HG03039 (cell line): ENCODE measurements around the gene C2CD4C.
"Not testable (repeated sequence)": the region's sequence is repeated elsewhere in the genome, so short reads cannot be mapped to it uniquely, and the experiment has no call there.

Experiments
- ATAC-seq: cut with Tn5 transposase; IDR thresholded peaks from one replicate; pipeline ENCODE4 v1.9.1; 2021; ENCODE audit warnings: mild to moderate bottlenecking, moderate library complexity; ENCODE audit not compliant: unreplicated experiment

C2CD4C gene

DNA sequence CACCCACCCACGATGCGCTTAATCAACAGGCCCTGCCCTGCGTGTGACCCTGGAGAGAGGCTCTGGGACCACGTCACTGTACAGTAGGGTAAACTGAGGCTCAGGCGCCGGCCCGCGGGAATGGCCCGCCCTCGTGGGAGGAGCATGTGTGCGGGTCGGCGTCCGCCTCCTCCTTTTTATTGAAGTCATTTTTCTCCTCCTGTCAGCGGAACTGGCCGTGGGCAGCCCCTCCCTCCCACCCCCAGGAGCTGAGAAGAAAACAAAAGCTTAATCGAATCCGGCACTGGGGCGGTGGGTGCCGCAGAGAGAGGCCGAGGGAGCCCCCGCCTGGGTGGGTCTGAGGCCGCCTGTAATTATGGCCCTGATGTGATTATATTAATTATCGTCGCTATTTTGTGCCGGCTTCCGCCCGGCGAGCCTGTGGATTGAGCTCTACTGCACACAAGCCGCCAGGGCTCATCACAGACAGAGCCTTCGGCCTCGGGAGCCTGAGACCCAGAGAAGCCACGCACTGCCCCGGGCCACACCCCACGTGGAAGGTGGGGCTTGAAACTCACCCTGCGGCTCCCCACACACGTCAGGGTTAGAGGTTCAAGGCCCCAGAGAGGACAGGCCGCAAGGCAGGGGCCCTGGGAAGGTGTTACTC is 7.0 kb downstream of the C2CD4C start:
- no peak for ATAC-seq

DNA sequence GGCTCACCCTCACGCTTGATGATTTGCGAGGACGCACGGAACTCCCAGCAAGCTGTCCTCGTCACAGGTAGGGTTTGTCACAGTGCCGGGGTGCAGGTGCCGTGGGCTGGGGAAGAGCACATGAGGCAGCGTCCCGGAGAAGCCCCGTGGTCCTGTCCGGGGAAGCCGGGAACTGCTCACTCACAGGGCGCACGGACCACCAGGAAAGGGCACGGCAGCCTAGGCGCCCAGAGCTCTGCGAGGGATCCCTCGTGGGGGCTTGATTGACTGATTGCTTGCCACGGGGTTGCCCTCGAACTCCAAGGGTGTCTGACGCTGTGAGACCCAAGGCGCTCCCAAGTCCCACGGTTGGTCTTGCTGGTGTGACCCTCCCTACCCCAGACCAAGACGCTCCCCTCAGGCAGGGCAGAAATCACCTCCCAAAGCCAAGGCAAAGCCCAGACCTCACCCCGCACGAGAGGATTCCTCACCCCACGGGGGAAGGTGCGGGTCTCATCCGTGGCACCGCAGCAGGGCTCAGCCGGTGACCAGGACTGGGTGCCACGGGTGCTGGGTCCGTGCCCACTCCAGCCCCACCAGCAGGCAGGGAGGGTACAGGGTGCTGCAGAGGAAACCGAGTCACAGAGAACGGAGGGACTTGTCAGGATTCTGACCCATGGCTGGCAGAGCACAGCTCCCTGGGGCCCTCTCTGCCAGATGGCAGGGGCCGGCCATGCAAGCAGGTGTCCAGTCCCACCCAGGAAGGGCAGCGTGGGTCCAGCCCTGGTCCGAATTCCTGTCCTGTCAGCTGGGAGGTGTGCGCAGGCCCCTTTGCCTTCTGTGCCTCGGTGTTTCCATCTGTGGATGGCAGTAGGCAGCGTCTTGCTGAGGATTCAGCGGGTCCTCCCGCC is 7.7 kb downstream of the C2CD4C start:
- no peak for ATAC-seq

DNA sequence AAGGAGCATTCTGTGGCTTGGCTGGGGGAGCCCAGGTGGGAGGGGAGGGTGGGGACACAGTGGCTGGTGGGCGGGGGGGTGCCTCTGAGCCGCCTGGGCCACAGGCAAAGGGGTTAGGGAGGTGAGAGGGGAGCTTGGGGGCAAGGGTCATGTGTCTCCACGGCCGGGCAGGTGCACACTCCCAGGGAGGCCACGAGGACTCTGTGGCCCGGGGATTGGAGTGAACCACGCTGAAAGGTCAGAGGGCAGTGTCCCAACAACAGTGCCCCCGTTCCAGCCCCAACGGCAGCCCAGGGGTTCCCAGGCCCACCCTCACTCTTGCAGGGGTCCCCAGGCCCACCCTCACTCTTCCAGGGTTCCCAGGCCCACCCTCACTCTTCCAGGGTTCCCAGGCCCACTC is 9.6 kb downstream of the C2CD4C start:
- ATAC-seq: no peak

DNA sequence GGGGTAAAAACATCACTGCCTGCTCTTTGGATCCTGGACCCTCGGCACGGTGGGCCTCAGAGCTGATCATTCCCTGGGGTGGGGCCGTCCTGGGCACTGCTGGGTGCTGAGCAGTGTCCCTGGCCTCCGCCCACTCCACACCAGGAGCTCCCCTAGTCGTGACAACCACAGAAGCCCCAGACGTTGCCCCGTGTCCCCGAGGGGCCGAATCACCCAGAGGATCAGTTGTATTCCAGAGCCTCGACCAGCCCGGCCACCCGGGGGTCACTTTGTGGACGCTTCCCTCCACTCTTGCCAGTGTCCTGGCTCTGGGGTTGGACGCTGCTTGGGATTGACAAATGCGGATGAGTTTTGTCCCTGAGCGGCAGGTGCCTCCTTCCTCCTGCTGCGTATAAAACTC is 10.2 kb downstream of the C2CD4C start:
- ATAC-seq: no peak

DNA sequence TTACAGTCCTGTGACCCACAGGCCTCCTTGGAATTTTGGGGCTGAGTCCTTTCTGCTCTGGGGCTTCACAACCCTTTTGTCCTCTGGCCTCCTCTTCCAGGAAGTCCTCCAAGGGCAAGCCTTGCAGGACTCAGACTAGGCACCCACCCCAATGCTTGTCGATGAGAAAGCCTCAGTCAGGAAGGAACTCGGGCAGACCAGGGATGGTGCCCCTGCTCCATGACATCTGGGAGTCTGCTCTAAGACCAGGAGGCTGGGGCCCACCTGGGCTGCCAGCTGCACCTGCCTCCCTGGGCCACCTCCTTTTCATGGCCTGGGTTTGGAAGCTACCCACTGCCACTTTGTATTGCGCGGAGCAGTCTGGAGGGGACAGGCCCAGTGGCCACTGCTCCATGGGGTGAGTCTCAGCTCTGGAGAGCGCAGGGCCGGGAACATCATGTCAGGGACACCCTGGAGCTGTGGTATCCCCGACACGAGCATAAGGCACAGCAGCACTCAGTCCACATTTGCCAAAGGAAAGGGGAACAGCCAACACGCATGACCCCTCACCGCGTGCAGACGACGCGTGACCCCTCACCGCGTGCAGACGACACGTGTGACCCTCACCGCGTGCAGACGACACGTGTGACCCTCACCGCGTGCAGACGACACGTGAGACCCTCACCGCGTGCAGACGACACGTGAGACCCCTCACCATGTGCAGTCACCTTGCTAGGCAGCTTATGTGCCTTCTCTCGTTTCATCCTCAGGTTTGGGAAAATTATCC is 10.8 kb downstream of the C2CD4C start:
- ATAC-seq: no peak

DNA sequence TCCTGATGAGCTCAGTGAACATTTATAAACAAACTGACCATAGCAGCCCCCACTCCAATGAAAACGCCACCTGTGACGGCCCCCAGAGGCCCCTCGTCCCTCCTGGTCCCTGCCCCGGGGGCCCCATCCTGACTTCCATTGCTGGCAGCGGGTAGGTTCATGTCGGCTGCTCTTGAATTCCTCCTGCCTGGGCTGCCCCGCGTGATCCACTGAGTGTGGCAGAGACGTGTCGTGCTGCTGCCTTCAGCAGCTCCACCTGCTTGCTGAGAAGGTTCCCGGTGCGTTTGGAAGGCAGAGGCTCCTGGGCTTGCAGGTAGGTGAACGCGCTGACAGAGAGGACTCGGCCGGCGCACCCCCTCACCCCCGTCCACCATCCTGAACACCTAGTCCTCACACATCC is 11.6 kb downstream of the C2CD4C start:
- ATAC-seq: no peak

DNA sequence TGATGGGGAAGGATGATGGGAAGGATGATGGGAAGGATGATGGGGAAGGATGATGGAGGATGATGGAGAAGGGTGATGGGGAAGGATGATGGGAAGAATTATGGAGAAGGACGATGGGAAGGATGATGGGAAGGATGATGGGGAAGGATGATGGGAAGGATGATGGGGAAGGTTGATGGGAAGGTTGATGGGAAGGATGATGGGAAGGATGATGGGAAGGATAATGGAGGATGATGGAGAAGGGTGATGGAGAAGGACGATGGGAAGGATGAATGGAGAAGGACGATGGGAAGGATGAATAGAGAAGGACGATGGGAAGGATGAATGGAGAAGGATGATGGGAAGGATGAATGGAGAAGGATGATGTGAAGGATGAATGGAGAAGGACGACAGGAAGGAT is 13.5 kb downstream of the C2CD4C start:
- ATAC-seq: no peak

DNA sequence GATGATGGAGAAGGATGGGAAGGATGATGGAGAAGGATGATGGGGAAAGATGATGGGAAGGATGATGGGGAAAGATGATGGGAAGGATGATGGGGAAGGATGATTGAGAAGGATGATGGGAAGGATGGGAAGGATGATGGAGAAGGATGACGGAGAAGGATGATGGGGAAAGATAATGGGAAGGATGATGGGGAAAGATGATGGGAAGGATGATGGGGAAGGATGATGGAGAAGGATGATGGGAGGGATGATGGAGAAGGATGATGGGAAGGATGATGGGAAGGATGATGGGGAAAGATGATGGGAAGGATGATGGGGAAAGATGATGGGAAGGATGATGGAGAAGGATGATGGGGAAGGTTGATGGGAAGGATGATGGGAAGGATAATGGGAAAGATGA is 14.1 kb downstream of the C2CD4C start:
- ATAC-seq: not testable (repeated sequence)

DNA sequence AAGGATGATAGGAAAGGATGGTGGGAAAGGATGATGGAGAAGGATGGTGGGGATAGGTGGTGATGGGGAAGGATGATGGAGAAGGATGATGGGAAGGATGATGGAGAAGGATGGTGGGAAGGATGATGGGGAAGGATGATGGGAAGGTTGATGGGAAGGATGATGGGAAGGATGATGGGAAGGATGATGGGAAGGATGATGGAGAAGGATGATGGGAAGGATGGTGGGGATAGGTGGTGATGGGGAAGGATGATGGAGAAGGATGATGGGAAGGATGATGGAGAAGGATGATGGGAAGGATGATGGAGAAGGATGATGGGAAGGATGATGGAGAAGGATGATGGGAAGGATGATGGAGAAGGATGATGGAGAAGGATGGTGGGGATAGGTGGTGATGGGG is 15.4 kb downstream of the C2CD4C start:
- ATAC-seq: not testable (repeated sequence)

DNA sequence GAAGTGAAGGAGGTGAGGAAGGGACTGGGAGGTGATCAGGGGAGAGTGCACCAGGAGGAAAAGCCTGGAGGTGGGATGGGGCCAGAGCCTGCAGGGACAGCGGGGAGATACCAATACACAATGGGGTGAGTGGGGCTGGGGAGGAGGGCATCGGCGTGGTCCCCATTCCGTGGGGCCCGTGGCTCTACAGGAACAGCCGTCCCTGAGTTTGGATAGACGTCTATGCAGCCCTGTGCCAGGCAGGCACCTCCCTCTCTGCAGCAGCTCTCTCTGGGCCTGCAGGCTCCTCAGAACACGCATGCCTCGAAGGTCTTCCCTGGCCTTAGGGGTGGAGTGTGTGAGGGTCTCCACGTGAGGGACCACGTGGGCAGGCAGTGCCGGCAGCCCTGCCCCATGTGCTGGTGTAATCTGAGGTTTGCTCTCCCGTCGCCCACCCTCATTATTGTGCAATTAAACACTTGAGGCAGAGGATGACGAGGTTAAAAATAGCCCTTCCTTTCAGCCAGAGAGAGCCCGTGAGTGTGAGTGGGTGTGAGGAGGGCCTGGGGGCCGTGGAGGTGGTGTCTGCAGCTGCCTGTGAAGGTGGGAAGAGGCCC is 16.5 kb downstream of the C2CD4C start:
- ATAC-seq: no peak

DNA sequence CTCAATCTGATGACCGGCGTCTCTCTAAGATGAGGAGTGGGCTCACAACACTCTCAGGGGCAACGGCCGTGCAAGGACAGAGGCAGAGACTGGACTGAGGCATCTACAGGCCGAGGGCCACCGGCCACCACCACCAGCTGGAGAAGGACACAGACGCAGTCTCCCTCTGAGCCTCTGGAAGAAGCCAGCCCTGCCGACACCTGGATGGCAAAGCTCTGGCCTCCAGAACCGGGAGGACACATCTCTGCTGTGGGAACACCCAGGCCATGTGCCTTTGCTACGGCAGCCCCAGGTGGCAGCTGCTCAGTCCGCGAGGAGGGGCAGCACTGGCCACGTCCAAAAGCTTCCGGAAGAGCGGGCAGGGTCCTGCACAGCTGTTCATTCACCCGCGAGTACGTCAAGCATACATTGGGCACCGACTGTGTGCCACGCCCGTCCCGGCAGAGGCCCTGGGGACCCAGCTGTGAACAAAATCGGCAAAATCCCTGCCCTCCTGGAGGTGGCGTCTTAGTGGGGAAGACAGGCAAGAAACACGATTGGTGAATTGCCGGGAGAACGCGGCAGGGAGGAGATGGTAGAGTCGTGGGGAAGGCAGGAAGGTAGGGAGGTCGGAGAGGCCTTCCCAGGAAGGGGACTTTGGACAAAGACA is 17.1 kb downstream of the C2CD4C start:
- no peak for ATAC-seq

DNA sequence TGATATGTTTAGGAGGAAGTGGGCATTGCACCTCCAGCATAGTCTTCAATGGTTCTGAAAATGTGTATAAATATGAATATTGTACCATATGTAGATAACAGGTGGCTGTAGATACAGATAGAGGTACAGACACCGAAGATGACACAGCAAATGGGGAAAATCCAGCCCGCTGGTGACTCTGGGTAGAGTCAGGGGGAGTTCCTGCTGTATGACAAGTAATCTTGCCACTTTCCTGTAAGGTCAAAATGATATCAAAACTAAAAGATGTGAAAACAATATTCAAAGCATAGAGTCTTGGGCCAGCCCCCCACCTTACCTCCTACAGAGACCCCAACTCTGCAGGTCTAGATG is 17.8 kb downstream of the C2CD4C start:
- ATAC-seq: no peak

DNA sequence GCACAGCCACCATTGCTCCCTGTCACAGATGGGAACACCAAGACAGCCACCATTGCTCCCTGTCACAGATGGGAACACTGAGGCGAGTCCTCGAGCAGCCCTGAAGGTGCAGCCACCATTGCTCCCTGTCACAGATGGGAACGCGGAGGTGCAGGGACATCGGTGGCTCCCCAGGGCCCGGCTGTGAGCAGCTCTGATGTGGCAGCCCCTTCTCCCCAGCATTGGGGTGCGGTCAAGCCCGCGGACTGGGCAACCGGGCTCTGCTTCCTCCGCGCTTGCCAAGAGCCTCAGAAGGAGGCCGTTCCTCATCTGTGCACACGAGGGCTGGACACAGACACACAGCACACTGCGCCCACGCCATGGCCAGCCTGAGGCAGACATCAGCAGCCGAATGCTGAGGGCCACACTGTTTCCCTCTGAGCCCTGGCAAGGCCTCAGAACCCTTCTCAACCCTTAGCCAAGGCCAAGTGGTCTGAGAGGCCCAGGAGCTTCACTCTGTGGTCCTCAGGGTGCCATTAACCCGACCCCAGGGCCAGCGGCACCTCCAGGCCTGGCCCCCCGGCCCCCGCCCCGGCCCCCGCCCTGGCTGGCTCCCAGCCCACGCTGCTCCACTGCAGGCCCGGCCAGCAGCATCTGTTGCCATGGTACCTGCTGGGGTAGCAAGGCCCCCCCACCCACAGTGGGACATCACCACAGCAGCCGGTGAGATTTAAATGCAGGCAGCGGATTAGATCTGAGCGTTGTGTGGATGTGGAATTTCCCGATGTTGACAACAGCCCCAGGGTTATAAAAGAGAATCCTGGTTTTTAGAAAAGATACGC is 18.4 kb downstream of the C2CD4C start:
- ATAC-seq: no peak

DNA sequence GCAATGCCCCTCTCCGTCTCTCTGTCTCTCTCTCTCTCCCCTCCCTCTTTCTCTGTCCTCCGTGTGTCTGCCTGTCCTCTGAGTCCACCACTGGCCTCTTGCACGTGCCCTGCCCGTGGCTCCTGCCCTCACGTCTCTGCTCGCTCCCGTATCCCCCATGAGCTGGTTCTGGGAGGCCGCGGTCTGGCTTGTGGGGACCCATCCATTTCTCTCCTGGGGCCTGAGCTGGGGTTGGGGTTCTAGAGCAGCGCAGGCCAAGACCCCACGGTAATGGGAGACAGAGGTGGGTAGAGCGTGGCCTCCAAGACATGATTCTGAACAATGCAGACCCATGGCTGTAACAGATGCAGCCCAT is 19.0 kb downstream of the C2CD4C start:
- ATAC-seq: no peak

DNA sequence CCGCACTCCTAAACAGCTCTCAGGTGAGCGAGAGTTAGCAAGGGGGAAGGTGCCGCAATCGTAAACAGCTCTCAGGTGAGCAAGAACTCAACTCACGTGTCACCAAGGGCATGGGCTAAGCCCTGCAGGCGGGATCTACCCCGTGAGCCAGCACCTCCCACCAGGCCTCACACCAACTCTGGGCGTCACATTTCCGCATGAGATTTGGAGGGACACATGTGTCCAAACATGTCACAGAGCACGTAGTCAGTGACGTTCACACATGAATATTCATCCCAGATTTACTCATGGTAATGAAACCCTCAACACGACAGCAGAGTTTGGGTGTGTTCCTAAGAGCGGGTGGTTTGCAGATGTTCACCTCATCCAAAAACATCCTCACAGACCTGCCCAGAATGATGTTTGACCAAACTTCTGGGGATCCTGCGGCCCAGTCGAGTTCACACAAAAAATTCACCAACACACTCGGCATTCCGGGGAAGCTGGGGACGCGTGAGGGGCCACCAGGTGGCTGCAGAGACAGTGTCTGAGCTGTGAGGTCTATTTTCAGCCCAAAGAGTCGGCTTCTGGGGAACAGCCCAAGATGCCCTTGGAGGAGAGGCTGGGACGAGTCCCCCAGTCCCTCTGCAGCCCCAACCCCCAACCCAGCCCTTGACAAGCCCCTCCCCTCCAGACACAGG is 19.6 kb downstream of the C2CD4C start:
- ATAC-seq: no peak

DNA sequence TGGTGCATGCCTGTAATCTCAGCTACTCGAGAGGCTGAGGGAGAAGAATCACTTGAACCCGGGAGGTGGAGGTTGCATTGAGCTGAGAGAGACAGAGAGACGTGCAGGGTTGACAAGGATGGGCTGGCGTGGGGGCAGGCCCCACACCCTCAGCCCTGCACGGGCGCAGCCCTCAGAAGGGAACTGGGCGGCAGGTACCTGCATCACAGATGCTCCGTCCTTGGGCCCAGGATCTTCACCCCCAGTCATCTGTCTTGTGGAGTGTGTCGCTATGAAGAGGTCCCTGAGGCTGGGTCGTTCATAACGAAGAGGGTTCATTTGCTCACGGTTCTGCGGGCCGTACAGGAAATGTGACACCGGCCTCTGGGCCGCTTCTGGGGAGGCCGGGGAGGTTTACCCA is 20.3 kb downstream of the C2CD4C start:
- ATAC-seq: no peak

DNA sequence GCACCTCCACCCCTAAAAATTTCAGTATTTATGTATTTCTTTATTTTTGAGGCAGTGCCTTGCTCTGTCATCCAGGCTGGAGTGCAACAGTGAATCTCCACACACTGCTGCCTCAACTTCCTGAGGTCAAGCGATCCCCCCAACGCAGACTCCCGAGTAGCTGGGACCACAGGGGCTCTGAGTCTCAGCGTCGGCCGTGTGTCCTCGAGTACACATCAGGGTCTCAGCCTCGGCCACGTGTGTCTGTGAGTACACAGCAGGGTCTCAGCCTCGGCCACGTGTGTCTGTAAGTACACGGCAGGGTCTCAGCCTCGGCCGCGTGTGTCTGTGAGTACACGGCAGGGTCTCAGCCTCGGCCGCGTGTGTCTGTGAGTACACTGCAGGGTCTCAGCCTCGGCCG is 21.2 kb downstream of the C2CD4C start:
- no peak for ATAC-seq

DNA sequence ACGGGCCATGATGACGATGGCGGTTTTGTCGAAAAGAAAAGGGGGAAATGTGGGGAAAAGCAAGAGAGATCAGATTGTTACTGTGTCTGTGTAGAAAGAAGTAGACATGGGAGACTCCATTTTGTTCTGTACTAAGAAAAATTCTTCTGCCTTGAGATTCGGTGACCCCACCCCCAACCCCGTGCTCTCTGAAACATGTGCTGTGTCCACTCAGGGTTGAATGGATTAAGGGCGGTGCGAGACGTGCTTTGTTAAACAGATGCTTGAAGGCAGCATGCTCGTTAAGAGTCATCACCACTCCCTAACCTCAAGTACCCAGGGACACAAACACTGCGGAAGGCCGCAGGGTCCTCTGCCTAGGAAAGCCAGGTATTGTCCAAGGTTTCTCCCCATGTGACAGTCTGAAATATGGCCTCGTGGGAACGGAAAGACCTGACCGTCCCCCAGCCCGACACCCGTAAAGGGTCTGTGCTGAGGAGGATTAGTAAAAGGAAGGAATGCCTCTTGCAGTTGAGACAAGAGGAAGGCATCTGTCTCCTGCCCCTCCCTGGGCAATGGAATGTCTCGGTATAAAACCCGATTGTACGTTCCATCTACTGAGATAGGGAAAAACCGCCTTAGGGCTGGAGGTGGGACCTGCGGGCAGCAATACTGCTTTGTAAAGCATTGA is 22.2 kb downstream of the C2CD4C start:
- not testable (repeated sequence) for ATAC-seq

DNA sequence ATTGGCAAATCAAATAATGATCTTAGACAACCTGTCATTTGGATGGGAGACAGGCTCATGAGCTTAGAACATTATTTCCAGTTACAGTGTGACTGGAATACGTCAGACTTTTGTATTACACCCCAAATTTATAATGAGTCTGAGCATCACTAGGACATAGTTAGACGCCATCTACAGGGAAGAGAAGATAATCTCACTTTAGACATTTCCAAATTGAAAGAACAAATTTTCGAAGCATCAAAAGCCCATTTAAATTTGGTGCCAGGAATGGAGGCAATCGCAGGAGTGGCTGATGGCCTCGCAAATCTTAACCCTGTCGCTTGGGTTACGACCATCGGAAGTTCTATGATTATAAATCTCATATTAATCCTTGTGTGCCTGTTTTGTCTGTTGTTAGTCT is 22.8 kb downstream of the C2CD4C start:
- ATAC-seq: not testable (repeated sequence)
